ENCODE data around the gene PIGC.

Gene PIGC

DNA sequence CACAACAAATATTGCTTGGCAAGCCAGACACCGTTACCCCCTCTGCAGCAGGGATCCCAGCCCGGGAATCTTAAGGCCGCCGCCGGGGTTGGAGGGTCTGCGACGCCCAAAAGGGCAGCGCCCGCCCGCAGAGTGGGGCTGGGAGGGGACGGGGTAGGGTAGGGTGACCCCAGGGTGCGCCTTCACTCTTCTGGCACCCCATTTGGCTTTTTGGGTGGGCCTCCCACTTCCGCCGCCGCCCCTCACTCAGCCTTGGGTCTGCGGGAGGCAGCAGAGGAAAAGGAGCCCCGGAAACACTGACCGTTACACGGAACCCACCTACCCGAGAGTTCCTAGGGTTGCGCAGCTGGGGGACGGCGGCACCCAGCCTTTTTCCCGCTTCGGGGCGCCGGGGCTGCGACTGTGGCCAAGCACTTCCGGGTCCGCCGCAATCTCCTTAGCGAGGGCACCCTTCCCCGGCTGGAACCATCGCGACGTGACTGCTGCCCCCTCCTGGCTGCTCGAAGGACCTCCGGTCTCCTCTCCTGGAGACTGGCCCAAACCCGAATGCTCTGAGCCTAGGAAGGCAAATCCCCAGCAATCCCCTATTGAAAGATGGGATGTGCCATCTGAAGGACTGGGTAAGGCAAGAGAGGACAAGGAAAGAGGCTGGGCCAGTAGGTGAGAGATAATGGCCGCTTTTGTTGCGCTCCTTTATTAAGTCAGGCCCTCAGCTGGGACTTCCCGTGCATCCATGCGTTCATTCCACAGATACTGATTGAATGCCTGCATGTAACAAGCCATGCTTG lies at the start of gene PIGC (continued):
- TF ChIP-seq, protein P1, sequence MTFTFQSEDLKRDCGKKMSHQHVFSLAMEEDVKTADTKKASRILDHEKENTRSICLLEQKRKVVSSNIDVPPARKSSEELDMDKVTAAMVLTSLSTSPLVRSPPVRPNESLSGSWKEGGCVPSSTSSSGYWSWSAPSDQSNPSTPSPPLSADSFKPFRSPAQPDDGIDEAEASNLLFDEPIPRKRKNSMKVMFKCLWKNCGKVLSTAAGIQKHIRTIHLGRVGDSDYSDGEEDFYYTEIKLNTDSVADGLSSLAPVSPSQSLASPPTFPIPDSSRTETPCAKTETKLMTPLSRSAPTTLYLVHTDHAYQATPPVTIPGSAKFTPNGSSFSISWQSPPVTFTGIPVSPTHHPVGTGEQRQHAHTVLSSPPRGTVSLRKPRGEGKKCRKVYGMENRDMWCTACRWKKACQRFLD (tag by site-specific recombination; IDR thresholded peaks at IDR 0.05), result no peak
- no peak for TF ChIP-seq ZNF707 (tag by site-specific recombination; IDR thresholded peaks at IDR 0.05)
- TF ChIP-seq HOXC10 (CRISPR knock-in tag; IDR thresholded peaks at IDR 0.05), result no peak
- TF ChIP-seq, protein P2, sequence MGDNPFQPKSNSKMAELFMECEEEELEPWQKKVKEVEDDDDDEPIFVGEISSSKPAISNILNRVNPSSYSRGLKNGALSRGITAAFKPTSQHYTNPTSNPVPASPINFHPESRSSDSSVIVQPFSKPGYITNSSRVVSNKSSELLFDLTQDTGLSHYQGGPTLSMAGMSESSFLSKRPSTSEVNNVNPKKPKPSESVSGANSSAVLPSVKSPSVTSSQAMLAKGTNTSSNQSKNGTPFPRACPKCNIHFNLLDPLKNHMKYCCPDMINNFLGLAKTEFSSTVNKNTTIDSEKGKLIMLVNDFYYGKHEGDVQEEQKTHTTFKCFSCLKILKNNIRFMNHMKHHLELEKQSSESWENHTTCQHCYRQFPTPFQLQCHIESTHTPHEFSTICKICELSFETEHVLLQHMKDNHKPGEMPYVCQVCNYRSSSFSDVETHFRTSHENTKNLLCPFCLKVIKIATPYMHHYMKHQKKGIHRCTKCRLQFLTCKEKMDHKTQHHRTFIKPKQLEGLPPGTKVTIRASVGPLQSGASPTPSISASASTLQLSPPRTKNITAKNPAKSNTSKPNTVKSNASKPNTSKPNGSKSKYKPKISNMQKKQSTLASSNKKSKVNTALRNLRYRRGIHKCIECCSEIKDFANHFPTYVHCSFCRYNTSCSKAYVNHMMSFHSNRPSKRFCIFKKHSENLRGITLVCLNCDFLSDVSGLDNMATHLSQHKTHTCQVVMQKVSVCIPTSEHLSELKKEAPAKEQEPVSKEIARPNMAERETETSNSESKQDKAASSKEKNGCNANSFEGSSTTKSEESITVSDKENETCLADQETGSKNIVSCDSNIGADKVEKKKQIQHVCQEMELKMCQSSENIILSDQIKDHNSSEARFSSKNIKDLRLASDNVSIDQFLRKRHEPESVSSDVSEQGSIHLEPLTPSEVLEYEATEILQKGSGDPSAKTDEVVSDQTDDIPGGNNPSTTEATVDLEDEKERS (tag by site-specific recombination; IDR thresholded peaks at IDR 0.05), result no peak
- no peak for TF ChIP-seq ZNF433 (tag by site-specific recombination; IDR thresholded peaks at IDR 0.05; ENCODE audit: low read depth)
- TF ChIP-seq, protein P3, sequence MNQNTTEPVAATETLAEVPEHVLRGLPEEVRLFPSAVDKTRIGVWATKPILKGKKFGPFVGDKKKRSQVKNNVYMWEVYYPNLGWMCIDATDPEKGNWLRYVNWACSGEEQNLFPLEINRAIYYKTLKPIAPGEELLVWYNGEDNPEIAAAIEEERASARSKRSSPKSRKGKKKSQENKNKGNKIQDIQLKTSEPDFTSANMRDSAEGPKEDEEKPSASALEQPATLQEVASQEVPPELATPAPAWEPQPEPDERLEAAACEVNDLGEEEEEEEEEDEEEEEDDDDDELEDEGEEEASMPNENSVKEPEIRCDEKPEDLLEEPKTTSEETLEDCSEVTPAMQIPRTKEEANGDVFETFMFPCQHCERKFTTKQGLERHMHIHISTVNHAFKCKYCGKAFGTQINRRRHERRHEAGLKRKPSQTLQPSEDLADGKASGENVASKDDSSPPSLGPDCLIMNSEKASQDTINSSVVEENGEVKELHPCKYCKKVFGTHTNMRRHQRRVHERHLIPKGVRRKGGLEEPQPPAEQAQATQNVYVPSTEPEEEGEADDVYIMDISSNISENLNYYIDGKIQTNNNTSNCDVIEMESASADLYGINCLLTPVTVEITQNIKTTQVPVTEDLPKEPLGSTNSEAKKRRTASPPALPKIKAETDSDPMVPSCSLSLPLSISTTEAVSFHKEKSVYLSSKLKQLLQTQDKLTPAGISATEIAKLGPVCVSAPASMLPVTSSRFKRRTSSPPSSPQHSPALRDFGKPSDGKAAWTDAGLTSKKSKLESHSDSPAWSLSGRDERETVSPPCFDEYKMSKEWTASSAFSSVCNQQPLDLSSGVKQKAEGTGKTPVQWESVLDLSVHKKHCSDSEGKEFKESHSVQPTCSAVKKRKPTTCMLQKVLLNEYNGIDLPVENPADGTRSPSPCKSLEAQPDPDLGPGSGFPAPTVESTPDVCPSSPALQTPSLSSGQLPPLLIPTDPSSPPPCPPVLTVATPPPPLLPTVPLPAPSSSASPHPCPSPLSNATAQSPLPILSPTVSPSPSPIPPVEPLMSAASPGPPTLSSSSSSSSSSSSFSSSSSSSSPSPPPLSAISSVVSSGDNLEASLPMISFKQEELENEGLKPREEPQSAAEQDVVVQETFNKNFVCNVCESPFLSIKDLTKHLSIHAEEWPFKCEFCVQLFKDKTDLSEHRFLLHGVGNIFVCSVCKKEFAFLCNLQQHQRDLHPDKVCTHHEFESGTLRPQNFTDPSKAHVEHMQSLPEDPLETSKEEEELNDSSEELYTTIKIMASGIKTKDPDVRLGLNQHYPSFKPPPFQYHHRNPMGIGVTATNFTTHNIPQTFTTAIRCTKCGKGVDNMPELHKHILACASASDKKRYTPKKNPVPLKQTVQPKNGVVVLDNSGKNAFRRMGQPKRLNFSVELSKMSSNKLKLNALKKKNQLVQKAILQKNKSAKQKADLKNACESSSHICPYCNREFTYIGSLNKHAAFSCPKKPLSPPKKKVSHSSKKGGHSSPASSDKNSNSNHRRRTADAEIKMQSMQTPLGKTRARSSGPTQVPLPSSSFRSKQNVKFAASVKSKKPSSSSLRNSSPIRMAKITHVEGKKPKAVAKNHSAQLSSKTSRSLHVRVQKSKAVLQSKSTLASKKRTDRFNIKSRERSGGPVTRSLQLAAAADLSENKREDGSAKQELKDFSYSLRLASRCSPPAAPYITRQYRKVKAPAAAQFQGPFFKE (tag by site-specific recombination; IDR thresholded peaks at IDR 0.05; ENCODE audit: borderline replicate concordance), result no peak
- TF ChIP-seq, protein P4, sequence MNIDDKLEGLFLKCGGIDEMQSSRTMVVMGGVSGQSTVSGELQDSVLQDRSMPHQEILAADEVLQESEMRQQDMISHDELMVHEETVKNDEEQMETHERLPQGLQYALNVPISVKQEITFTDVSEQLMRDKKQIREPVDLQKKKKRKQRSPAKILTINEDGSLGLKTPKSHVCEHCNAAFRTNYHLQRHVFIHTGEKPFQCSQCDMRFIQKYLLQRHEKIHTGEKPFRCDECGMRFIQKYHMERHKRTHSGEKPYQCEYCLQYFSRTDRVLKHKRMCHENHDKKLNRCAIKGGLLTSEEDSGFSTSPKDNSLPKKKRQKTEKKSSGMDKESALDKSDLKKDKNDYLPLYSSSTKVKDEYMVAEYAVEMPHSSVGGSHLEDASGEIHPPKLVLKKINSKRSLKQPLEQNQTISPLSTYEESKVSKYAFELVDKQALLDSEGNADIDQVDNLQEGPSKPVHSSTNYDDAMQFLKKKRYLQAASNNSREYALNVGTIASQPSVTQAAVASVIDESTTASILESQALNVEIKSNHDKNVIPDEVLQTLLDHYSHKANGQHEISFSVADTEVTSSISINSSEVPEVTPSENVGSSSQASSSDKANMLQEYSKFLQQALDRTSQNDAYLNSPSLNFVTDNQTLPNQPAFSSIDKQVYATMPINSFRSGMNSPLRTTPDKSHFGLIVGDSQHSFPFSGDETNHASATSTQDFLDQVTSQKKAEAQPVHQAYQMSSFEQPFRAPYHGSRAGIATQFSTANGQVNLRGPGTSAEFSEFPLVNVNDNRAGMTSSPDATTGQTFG (tag by site-specific recombination; IDR thresholded peaks at IDR 0.05; ENCODE audit: borderline replicate concordance), result no peak
- no peak for TF ChIP-seq ZNF366 (tag by site-specific recombination; conservative IDR thresholded peaks at IDR 0.05)
- peak; percentile 99 for TF ChIP-seq MZF1 (tag by site-specific recombination; IDR thresholded peaks at IDR 0.05; ENCODE audit: borderline replicate concordance)
- TF ChIP-seq ZNF510 (tag by site-specific recombination; IDR thresholded peaks at IDR 0.05; ENCODE audit: insufficient replicate concordance), result no peak
- peak; percentile 76 for TF ChIP-seq ZNF501 (tag by site-specific recombination; IDR thresholded peaks at IDR 0.05)
- no peak for TF ChIP-seq SALL2 (tag by site-specific recombination; IDR thresholded peaks at IDR 0.05; ENCODE audit: borderline replicate concordance)
- TF ChIP-seq, protein P5, sequence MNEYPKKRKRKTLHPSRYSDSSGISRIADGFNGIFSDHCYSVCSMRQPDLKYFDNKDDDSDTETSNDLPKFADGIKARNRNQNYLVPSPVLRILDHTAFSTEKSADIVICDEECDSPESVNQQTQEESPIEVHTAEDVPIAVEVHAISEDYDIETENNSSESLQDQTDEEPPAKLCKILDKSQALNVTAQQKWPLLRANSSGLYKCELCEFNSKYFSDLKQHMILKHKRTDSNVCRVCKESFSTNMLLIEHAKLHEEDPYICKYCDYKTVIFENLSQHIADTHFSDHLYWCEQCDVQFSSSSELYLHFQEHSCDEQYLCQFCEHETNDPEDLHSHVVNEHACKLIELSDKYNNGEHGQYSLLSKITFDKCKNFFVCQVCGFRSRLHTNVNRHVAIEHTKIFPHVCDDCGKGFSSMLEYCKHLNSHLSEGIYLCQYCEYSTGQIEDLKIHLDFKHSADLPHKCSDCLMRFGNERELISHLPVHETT (tag by site-specific recombination; IDR thresholded peaks at IDR 0.05), result no peak; the same call in 1 of the 2 replicates
- peak; percentile 48; the same call in 1 of the 2 replicates for TF ChIP-seq ZBTB48 (tag by site-specific recombination; IDR thresholded peaks at IDR 0.05)
- TF ChIP-seq ZNF792 (tag by site-specific recombination; IDR thresholded peaks at IDR 0.05), result no peak
- TF ChIP-seq SETDB1 (IDR thresholded peaks at IDR 0.05; ENCODE audit: insufficient read length, low read length), result no peak
- TF ChIP-seq ZNF302 (tag by site-specific recombination; IDR thresholded peaks at IDR 0.05; ENCODE audit: low read depth), result no peak
- no peak for TF ChIP-seq ZNF114 (tag by site-specific recombination; IDR thresholded peaks at IDR 0.05)
- TF ChIP-seq, protein P6, sequence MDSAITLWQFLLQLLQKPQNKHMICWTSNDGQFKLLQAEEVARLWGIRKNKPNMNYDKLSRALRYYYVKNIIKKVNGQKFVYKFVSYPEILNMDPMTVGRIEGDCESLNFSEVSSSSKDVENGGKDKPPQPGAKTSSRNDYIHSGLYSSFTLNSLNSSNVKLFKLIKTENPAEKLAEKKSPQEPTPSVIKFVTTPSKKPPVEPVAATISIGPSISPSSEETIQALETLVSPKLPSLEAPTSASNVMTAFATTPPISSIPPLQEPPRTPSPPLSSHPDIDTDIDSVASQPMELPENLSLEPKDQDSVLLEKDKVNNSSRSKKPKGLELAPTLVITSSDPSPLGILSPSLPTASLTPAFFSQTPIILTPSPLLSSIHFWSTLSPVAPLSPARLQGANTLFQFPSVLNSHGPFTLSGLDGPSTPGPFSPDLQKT (IDR thresholded peaks at IDR 0.05; ENCODE audit: borderline replicate concordance, low read depth, low read length), result no peak
- no peak for TF ChIP-seq KLF7 (tag by site-specific recombination; IDR thresholded peaks at IDR 0.05; ENCODE audit: borderline replicate concordance)
- TF ChIP-seq ZNF48 (tag by site-specific recombination; IDR thresholded peaks at IDR 0.05), result no peak
- no peak for TF ChIP-seq ZSCAN23 (tag by site-specific recombination; IDR thresholded peaks at IDR 0.05)
